ENCODE measurements around the gene CDH24. TPM values are rescaled to one million over a fixed set of nuclear protein-coding genes. Genes with fewer than 3 reads are reported as not detected.

CDH24 gene
- polyA plus RNA-seq, 3 donors = 0.13 to 0.14 TPM; not detected in 1

DNA sequence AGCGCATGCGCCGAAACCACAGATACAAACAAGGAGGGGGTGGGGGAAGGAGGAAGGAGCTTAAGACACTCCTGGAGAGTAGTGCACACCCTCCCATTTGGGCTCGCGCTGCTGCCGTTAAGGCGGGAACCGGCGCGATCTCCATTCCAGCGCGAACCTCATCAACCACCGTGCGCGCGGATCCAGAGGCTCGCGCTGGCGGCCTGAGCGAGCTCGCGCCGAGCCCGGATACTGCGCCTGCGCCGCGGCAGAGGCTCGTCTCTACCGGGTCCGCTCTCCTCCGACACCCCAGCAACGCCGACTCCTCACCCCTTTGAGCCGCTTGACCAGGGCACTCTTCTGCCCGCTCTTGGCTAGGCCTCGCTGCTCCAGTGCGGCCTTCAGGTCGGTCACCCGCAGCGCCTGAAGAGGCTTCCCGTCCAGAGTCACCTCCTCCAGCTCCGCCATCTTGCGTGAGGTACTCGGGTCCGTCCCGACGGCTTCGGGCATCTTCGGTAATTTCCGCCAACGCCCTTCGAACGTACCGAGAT is 37.4 kb upstream of the CDH24 start, which contains the start of gene ACIN1:
Gene ACIN1 (minus strand): TSS at position 471 of the 530 bp plus-strand sequence. CDS start 24 bp downstream, at position 447.
- H3K27me3 ChIP-seq (ENCODE audit: control insufficient read depth in 2 of 2, insufficient read depth in 2 of 2, low read length in 2 of 2) = no peaks in the 10 kb centered on the region
- H3K27ac Mint-ChIP-seq = no peak within 1 kb of the TSS
- peaks cover 95% of the 10 kb centered on the region for H3K79me2 ChIP-seq (ENCODE audit: insufficient read depth, low read length)
- H3K4me1 Mint-ChIP-seq = peaks cover 19% of the 10 kb centered on the region
- DNase-seq = peak in 2 of 3 donors; percentile 55 to 77
- peak within 1 kb of the TSS; percentile 98 for H3K9ac ChIP-seq (ENCODE audit: insufficient read depth, low read length, poor library complexity, severe bottlenecking)
- peaks cover 51 to 62% of the 10 kb centered on the region in 2 donors for H3K36me3 ChIP-seq (replicated peaks in 1 of 2; ENCODE audit: control insufficient read depth in 1 of 2, insufficient read depth in 2 of 2, low read length in 2 of 2)
- H3K27ac ChIP-seq (ENCODE audit: low read depth in 1 of 2, low read length in 2 of 2) = peak within 1 kb of the TSS; percentile 95 to 96
- TF ChIP-seq, protein P1, sequence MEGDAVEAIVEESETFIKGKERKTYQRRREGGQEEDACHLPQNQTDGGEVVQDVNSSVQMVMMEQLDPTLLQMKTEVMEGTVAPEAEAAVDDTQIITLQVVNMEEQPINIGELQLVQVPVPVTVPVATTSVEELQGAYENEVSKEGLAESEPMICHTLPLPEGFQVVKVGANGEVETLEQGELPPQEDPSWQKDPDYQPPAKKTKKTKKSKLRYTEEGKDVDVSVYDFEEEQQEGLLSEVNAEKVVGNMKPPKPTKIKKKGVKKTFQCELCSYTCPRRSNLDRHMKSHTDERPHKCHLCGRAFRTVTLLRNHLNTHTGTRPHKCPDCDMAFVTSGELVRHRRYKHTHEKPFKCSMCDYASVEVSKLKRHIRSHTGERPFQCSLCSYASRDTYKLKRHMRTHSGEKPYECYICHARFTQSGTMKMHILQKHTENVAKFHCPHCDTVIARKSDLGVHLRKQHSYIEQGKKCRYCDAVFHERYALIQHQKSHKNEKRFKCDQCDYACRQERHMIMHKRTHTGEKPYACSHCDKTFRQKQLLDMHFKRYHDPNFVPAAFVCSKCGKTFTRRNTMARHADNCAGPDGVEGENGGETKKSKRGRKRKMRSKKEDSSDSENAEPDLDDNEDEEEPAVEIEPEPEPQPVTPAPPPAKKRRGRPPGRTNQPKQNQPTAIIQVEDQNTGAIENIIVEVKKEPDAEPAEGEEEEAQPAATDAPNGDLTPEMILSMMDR (IDR thresholded peaks at IDR 0.05) = no peak
- peaks cover 21 to 35% of the 10 kb centered on the region in 2 donors for H3K4me1 ChIP-seq (ENCODE audit: control insufficient read depth in 1 of 2, insufficient read depth in 2 of 2, low read length in 2 of 2)
- H3K27me3 Mint-ChIP-seq (ENCODE audit: low read depth in 3 of 3) = no peaks in the 10 kb centered on the region
- no peaks in the 10 kb centered on the region for H3K9me3 Mint-ChIP-seq
- peak within 1 kb of the TSS; percentile 80 to 98 (median 88) for H3K4me3 ChIP-seq (replicated peaks in 1 of 3; ENCODE audit: low read depth in 2 of 3, low read length in 3 of 3)
- peaks cover 51 to 57% of the 10 kb centered on the region in 2 donors for H3K36me3 Mint-ChIP-seq
- H3K4me2 ChIP-seq (replicated peaks; ENCODE audit: extremely low read depth, low read length, poor library complexity, severe bottlenecking) = peak within 1 kb of the TSS; percentile 88
- H2AFZ ChIP-seq (ENCODE audit: insufficient read depth, low read depth, low read length, poor library complexity, severe bottlenecking) = peak within 1 kb of the TSS; percentile 89
- intact Hi-C loops (cut with micrococcal nuclease) = loop anchor here (5.0 to 10.0 kb wide), 2 partner anchors 190 to 228 kb away; partner anchors contain the start of genes HOMEZ (in 1 of the 2) and PABPN1 (in 1 of the 2)
- no peak within 1 kb of the TSS for H3K4me3 Mint-ChIP-seq
- H3K9me3 ChIP-seq (replicated peaks in 1 of 2; ENCODE audit: control insufficient read depth in 1 of 2, insufficient read depth in 1 of 2, low read length in 2 of 2) = no peaks in the 10 kb centered on the region
- peaks cover 66% of the 10 kb centered on the region for H4K20me1 ChIP-seq (ENCODE audit: insufficient read depth, low read length)
- WGBS (ENCODE audit: insufficient coverage) = under 1% methylated on average over 52 of the region's 55 CpGs

DNA sequence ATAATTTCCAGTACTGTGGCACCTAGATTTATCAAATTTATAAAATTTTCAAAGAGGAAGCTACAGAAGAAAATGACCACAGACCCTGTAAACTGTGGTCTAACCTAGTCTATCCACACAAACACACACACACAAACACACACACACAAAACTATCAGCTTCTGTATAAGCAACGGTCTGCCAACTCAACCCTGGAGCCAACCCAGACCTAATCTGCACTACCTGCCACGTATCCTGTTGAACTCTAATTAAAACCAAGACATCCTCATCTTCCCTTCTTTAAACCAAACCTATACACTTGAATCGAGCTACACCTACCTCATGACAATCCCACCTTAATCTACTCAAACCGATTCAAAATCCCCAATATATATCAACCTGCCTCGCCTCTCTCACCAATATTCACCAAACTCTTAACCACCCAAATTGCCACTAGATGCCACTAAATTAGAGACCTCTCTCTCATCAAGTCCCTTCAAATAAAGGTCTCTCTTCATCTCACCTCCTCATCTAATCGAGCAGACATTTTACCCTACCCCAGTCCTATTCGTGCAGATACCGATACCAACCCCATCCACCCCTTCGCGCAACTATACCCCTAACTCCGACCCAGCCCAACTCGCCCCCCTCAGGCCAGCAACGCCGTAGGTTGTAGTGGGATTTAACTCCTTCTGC is 36.8 kb upstream of the CDH24 start:
- TF ChIP-seq, protein P1 (IDR thresholded peaks at IDR 0.05) = no peak
- Histone ChIP-seq H4K20me1 (ENCODE audit: insufficient read depth, low read length) (peaks cover 72% of the 10 kb centered on the region), H3K4me3 (replicated peaks in 1 of 3; ENCODE audit: low read depth in 2 of 3, low read length in 3 of 3) (peak overlapping the region; percentile 80 to 98 (median 88)), H2AFZ (ENCODE audit: insufficient read depth, low read depth, low read length, poor library complexity, severe bottlenecking) (peak overlapping the region; percentile 89), H3K79me2 (ENCODE audit: insufficient read depth, low read length) (peaks cover 95% of the 10 kb centered on the region), H3K9ac (ENCODE audit: insufficient read depth, low read length, poor library complexity, severe bottlenecking) (peak overlapping the region; percentile 98), H3K27ac (ENCODE audit: low read depth in 1 of 2, low read length in 2 of 2) (peak overlapping the region; percentile 95 to 96), H3K4me1 (ENCODE audit: control insufficient read depth in 1 of 2, insufficient read depth in 2 of 2, low read length in 2 of 2) (peaks cover 21 to 35% of the 10 kb centered on the region in 2 donors), H3K9me3 (replicated peaks in 1 of 2; ENCODE audit: control insufficient read depth in 1 of 2, insufficient read depth in 1 of 2, low read length in 2 of 2) (no peaks in the 10 kb centered on the region), H3K36me3 (replicated peaks in 1 of 2; ENCODE audit: control insufficient read depth in 1 of 2, insufficient read depth in 2 of 2, low read length in 2 of 2) (peaks cover 56 to 63% of the 10 kb centered on the region in 2 donors), H3K4me2 (replicated peaks; ENCODE audit: extremely low read depth, low read length, poor library complexity, severe bottlenecking) (peak overlapping the region; percentile 88), H3K27me3 (ENCODE audit: control insufficient read depth in 2 of 2, insufficient read depth in 2 of 2, low read length in 2 of 2) (no peaks in the 10 kb centered on the region)
- 2% methylated on average over 5 of the region's 14 CpGs for WGBS (ENCODE audit: insufficient coverage)
- DNase-seq = no peak
- peaks cover 52 to 59% of the 10 kb centered on the region in 2 donors for H3K36me3 Mint-ChIP-seq
- intact Hi-C loops (cut with micrococcal nuclease) = loop anchor here in 1 of 2 donors (10.0 kb wide), 1 partner anchor 191 kb away; the partner anchor contains the start of gene HOMEZ
- H3K27me3 Mint-ChIP-seq (ENCODE audit: low read depth in 3 of 3) = no peaks in the 10 kb centered on the region
- H3K9me3 Mint-ChIP-seq = no peaks in the 10 kb centered on the region
- H3K27ac Mint-ChIP-seq = no peak overlapping the region
- H3K4me3 Mint-ChIP-seq = no peak overlapping the region
- H3K4me1 Mint-ChIP-seq = peaks cover 19% of the 10 kb centered on the region

All from CD14-positive monocyte (primary cell).